ENCODE results near the gene LRRC17. TPM values are rescaled to one million over a fixed set of nuclear protein-coding genes. Genes with fewer than 3 reads are reported as not detected.
"Not testable (repeated sequence)": the region's sequence is repeated elsewhere in the genome, so short reads cannot be mapped to it uniquely, and the experiment has no call there.

The LRRC17 gene
- total RNA-seq, 4 donors from 2014 or later = 1.5 to 7.6 (median 3.1) TPM

GRCh38 chr7:102975854-102976253 lies 63.1 kb downstream of the LRRC17 start:
- Histone ChIP-seq H3K27me3 (no peaks in the 10 kb centered on the region), H3K4me1 (peaks cover 0 to 6% (median 0%) of the 10 kb centered on the region in 3 donors), H3K9me3 (peaks cover 0 to 10% (median 0%) of the 10 kb centered on the region in 3 donors), H3K36me3 (no peaks in the 10 kb centered on the region), H3K27ac (no peak overlapping the region), H3K4me3 (no peak overlapping the region)
- no peak for TF ChIP-seq POLR2AphosphoS5 (IDR thresholded peaks at IDR 0.05)
- TF ChIP-seq EP300 (IDR thresholded peaks at IDR 0.05) = no peak
- no peak for TF ChIP-seq CTCF (IDR thresholded peaks at IDR 0.05)
- TF ChIP-seq POLR2A (IDR thresholded peaks at IDR 0.05) = no peak
- WGBS, 2 donors (ENCODE audit: low coverage in 1 of 2) = 88% methylated on average over 4 of the region's 8 CpGs; no CpG with 5 or more reads in 1 of the 2 donors
- ATAC-seq = no peak

GRCh38 chr7:102976493-102976892 lies 63.7 kb downstream of the LRRC17 start:
- TF ChIP-seq POLR2AphosphoS5 (IDR thresholded peaks at IDR 0.05) (no peak), POLR2A (IDR thresholded peaks at IDR 0.05) (no peak), CTCF (IDR thresholded peaks at IDR 0.05) (no peak), EP300 (IDR thresholded peaks at IDR 0.05) (no peak)
- Histone ChIP-seq H3K4me1 (peaks cover 0 to 6% (median 0%) of the 10 kb centered on the region in 3 donors), H3K36me3 (no peaks in the 10 kb centered on the region), H3K27ac (no peak overlapping the region), H3K27me3 (no peaks in the 10 kb centered on the region), H3K9me3 (peaks cover 0 to 10% (median 0%) of the 10 kb centered on the region in 3 donors), H3K4me3 (no peak overlapping the region)
- 90 to 96% methylated on average over 5 to 8 of the region's 8 CpGs for WGBS, 2 donors (ENCODE audit: low coverage in 1 of 2)
- ATAC-seq = no peak

GRCh38 chr7:102977586-102977985 lies 64.8 kb downstream of the LRRC17 start:
- not testable (repeated sequence) for H3K27me3 ChIP-seq, ATAC-seq, H3K36me3 ChIP-seq, H3K4me1 ChIP-seq, H3K27ac ChIP-seq, H3K4me3 ChIP-seq
- 69 to 81% methylated on average over 1 to 3 of the region's 4 CpGs for WGBS, 2 donors (ENCODE audit: low coverage in 1 of 2)
- H3K9me3 ChIP-seq = peaks cover 0 to 10% (median 0%) of the 10 kb centered on the region in 3 donors

DNA sequence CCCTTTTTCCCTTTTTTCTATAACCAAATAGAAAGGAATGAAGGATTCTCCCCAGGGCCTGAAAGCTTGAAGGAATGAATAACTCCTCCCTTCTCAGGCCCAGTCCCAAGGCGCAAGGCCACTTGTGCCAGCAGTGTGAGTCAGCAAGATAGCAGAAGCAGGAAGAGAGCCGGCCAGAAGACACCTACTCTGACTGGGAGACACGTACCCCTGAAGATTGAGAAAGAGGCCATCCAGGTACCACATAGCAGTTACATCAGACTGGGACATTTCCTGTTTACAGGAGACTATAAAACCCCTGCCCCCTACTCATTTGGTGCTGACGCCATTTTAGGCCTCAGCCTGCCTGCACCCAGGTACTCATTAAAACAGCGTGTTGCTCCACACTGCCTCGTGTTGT lies 65.5 kb downstream of the LRRC17 start:
- Histone ChIP-seq H3K27me3 (no peaks in the 10 kb centered on the region), H3K36me3 (no peaks in the 10 kb centered on the region), H3K27ac (no peak overlapping the region), H3K4me1 (peaks cover 0 to 6% (median 0%) of the 10 kb centered on the region in 3 donors), H3K4me3 (no peak overlapping the region), H3K9me3 (peaks cover 0 to 10% (median 0%) of the 10 kb centered on the region in 3 donors)
- no peak for TF ChIP-seq CTCF (IDR thresholded peaks at IDR 0.05)
- no peak for TF ChIP-seq POLR2A (IDR thresholded peaks at IDR 0.05)
- no peak for TF ChIP-seq POLR2AphosphoS5 (IDR thresholded peaks at IDR 0.05)
- TF ChIP-seq EP300 (IDR thresholded peaks at IDR 0.05) = no peak
- 71 to 73% methylated on average over 4 to 5 of the region's 6 CpGs for WGBS, 2 donors (ENCODE audit: low coverage in 1 of 2)
- ATAC-seq = no peak

DNA sequence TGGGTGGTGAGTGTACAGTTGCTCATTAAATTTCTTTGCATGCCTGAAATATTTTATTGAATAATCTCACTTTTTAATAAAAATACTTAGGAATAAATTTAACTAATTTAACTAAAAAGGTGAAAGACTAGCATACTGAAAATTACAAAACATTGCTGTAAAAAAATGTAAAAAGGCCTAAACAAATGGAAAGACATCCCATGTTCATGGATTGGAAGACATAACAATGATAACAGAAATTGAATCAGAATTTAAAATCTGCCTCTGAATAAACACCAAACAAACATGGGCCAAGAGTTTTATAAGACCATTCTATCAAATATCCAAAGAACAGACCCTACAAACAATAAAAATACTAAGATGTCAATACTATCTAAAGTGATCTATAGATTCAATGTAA lies 66.9 kb downstream of the LRRC17 start:
- Histone ChIP-seq H3K4me3 (no peak overlapping the region), H3K36me3 (no peaks in the 10 kb centered on the region), H3K27me3 (no peaks in the 10 kb centered on the region), H3K4me1 (peaks cover 0 to 6% (median 0%) of the 10 kb centered on the region in 3 donors), H3K9me3 (peaks cover 0 to 10% (median 0%) of the 10 kb centered on the region in 3 donors), H3K27ac (no peak overlapping the region)
- TF ChIP-seq POLR2AphosphoS5 (IDR thresholded peaks at IDR 0.05) (no peak), POLR2A (IDR thresholded peaks at IDR 0.05) (no peak), CTCF (IDR thresholded peaks at IDR 0.05) (no peak), EP300 (IDR thresholded peaks at IDR 0.05) (no peak)
- no peak for ATAC-seq
